ENCODE results near the gene AVL9. TPM values are rescaled to one million over a fixed set of nuclear protein-coding genes. Genes with fewer than 3 reads are reported as not detected.

Gene AVL9
- total RNA-seq, 2 experiments from 2014 or later = 23.3 to 25.4 TPM

DNA sequence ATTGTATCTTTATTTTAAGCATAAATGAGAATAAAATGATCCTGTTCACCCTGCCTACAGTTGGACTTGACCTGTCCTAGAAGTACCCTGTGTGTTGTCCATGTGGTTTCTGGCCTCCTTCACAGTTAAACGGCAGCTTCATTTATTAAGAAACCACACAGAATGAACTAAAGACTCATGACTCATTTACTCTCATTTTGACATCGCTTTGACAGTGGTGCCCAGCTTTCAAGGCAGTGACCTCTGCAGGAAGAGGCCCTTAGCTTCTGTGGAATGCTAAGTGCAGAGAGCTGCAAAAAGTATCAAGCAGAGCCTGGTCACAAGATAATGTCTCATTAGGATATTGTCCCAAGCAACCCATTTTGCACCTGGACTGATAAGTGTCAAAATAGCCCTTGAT is 93.4 kb downstream of the AVL9 start:
- peak overlapping the region; percentile 44 for H3K27ac Mint-ChIP-seq
- CTCF ChIA-PET = no interaction called here

DNA sequence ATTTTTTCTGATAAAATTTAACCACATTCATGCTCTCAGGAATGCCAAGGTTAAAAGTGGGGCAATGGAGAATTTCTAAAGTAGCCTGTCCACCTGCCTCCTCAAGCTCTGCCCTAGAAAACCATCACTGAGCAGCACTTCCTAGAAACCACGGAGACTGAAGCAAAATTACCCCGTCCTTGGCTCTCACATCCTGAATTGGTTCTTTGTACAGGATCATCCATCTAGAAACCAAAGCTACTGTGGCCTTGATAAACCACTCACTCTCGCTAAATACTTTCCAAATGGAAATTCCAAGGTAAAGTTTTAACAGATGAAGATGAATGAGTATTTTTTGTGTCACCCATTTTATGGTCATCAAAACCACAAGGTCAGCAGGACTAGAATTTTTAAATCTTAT is 96.6 kb downstream of the AVL9 start:
- H3K27ac ChIP-seq (ENCODE audit: low read depth in 1 of 2, low read length in 2 of 2) = no peak overlapping the region
- no peaks in the 10 kb centered on the region for H3K9me3 ChIP-seq (ENCODE audit: control insufficient read depth in 1 of 2, insufficient read depth in 1 of 2, low read length in 2 of 2)
- no peak for ATAC-seq (ENCODE audit: poor library complexity)
- H3K4me3 ChIP-seq (ENCODE audit: low read length) = no peak overlapping the region
- peaks cover 7% of the 10 kb centered on the region for H3K36me3 Mint-ChIP-seq (ENCODE audit: low read depth)
- H3K4me3 Mint-ChIP-seq = no peak overlapping the region
- ChIA-PET CTCF (no interaction called here), POLR2A (no interaction called here)
- peaks cover 5% of the 10 kb centered on the region for H3K4me1 Mint-ChIP-seq (ENCODE audit: low read depth)
- H3K27ac Mint-ChIP-seq = no peak overlapping the region
- H3K9me3 Mint-ChIP-seq = no peaks in the 10 kb centered on the region
- DNase-seq = no peak
- H3K4me1 ChIP-seq (ENCODE audit: insufficient read depth, low read length) = no peaks in the 10 kb centered on the region
- H3K27me3 Mint-ChIP-seq = peaks cover 3% of the 10 kb centered on the region
- intact Hi-C loops (cut with DNase I, micrococcal nuclease) = no loop called here
- H3K36me3 ChIP-seq (ENCODE audit: insufficient read depth, low read length) = no peaks in the 10 kb centered on the region
- H3K27me3 ChIP-seq (ENCODE audit: control insufficient read depth in 1 of 2, insufficient read depth in 2 of 2, low read length in 2 of 2) = peaks cover 0 to 4% of the 10 kb centered on the region in 2 experiments
- TF ChIP-seq, protein P1, sequence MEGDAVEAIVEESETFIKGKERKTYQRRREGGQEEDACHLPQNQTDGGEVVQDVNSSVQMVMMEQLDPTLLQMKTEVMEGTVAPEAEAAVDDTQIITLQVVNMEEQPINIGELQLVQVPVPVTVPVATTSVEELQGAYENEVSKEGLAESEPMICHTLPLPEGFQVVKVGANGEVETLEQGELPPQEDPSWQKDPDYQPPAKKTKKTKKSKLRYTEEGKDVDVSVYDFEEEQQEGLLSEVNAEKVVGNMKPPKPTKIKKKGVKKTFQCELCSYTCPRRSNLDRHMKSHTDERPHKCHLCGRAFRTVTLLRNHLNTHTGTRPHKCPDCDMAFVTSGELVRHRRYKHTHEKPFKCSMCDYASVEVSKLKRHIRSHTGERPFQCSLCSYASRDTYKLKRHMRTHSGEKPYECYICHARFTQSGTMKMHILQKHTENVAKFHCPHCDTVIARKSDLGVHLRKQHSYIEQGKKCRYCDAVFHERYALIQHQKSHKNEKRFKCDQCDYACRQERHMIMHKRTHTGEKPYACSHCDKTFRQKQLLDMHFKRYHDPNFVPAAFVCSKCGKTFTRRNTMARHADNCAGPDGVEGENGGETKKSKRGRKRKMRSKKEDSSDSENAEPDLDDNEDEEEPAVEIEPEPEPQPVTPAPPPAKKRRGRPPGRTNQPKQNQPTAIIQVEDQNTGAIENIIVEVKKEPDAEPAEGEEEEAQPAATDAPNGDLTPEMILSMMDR (IDR thresholded peaks at IDR 0.05) = no peak

More for the DNA sequence above, 93.4 kb downstream of the AVL9 start:
- no peak for DNase-seq
- intact Hi-C loops (cut with DNase I, micrococcal nuclease) = no loop called here
- Histone ChIP-seq H3K27ac (ENCODE audit: low read depth in 1 of 2, low read length in 2 of 2) (no peak overlapping the region), H3K9me3 (ENCODE audit: control insufficient read depth in 1 of 2, insufficient read depth in 1 of 2, low read length in 2 of 2) (no peaks in the 10 kb centered on the region), H3K4me1 (ENCODE audit: insufficient read depth, low read length) (no peaks in the 10 kb centered on the region), H3K27me3 (ENCODE audit: control insufficient read depth in 1 of 2, insufficient read depth in 2 of 2, low read length in 2 of 2) (no peaks in the 10 kb centered on the region), H3K36me3 (ENCODE audit: insufficient read depth, low read length) (peaks cover 24% of the 10 kb centered on the region), H3K4me3 (ENCODE audit: low read length) (no peak overlapping the region)
- H3K9me3 Mint-ChIP-seq = no peaks in the 10 kb centered on the region
- H3K4me1 Mint-ChIP-seq (ENCODE audit: low read depth) = peaks cover 5% of the 10 kb centered on the region
- no peak overlapping the region for H3K4me3 Mint-ChIP-seq
- POLR2A ChIA-PET = no interaction called here
- H3K36me3 Mint-ChIP-seq (ENCODE audit: low read depth) = peaks cover 34% of the 10 kb centered on the region
- TF ChIP-seq, protein P1 (IDR thresholded peaks at IDR 0.05) = no peak
- no peak for ATAC-seq (ENCODE audit: poor library complexity)
- no peaks in the 10 kb centered on the region for H3K27me3 Mint-ChIP-seq

DNA sequence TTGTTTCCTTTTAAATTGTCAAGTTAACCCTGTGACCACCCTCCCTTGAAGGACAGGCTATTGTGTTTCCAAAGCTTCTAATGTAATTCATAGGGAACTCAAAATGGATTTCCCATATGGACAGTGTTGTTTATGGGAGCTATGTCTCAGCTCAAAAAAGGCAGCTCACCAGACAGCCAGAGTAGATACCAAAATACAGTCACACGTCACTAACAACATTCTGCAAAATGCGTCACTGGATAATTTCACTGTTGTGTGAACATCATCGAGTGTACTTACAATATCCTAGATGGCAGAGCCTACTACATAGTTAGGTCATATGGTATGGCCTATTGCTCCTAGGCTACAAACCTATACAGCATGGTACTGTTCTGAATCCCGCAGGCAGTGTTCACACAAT is 97.4 kb downstream of the AVL9 start:
- CTCF ChIA-PET = no interaction called here

More for the DNA sequence above, 97.4 kb downstream of the AVL9 start:
- TF ChIP-seq, protein P1 (IDR thresholded peaks at IDR 0.05) = no peak
- POLR2A ChIA-PET = no interaction called here
- Mint-ChIP-seq H3K4me3 (no peak overlapping the region), H3K27ac (no peak overlapping the region), H3K9me3 (peaks cover 2% of the 10 kb centered on the region), H3K36me3 (ENCODE audit: low read depth) (peaks cover 3% of the 10 kb centered on the region), H3K4me1 (ENCODE audit: low read depth) (peaks cover 3% of the 10 kb centered on the region), H3K27me3 (peaks cover 5% of the 10 kb centered on the region)
- Histone ChIP-seq H3K4me1 (ENCODE audit: insufficient read depth, low read length) (no peaks in the 10 kb centered on the region), H3K4me3 (ENCODE audit: low read length) (no peak overlapping the region), H3K9me3 (ENCODE audit: control insufficient read depth in 1 of 2, insufficient read depth in 1 of 2, low read length in 2 of 2) (no peaks in the 10 kb centered on the region), H3K36me3 (ENCODE audit: insufficient read depth, low read length) (no peaks in the 10 kb centered on the region), H3K27me3 (ENCODE audit: control insufficient read depth in 1 of 2, insufficient read depth in 2 of 2, low read length in 2 of 2) (peaks cover 0 to 4% of the 10 kb centered on the region in 2 experiments), H3K27ac (ENCODE audit: low read depth in 1 of 2, low read length in 2 of 2) (no peak overlapping the region)
- no peak for ATAC-seq (ENCODE audit: poor library complexity)
- intact Hi-C loops (cut with DNase I, micrococcal nuclease) = no loop called here
- DNase-seq = no peak

Data from CD4-positive, alpha-beta T cell (primary cell).